Natural killer cell (primary cell): ENCODE results near the gene GGPS1. TPM values are rescaled to one million over a fixed set of nuclear protein-coding genes. Genes with fewer than 3 reads are reported as not detected.
"Not testable (repeated sequence)": the region's sequence is repeated elsewhere in the genome, so short reads cannot be mapped to it uniquely, and the experiment has no call there.

Experiments
- ATAC-seq, 3 donors: fragments of 150-1000 bp in 2 of 3; fragments of 200-7000 bp in 1 of 3; cut with Tn5 transposase; 1 replicate in 1 of 3; 2 replicates in 2 of 3; pipeline ENCODE4 v1.10.0; 2021; ENCODE audit warnings: mild to moderate bottlenecking in 2 of 3, moderate library complexity in 2 of 3
- DNase-seq, 2 donors: peaks; one replicate each; pipeline versions ENCODE4 v3.0.0 to v3.0.0-alpha.2; 2013 to 2021; ENCODE audit warnings: mixed read lengths in 1 of 2
- H3K27ac ChIP-seq: one replicate; pipeline ENCODE4 v1.5.1; 2013; ENCODE audit warnings: mild to moderate bottlenecking, low read length
- H3K27me3 ChIP-seq: one replicate; pipeline ENCODE4 v1.6.1; 2013; ENCODE audit warnings: low read length; ENCODE audit not compliant: control insufficient read depth, insufficient read depth
- H3K36me3 ChIP-seq: one replicate; pipeline ENCODE4 v1.6.1; 2013; ENCODE audit warnings: low read length; ENCODE audit not compliant: control insufficient read depth, insufficient read depth
- H3K4me1 ChIP-seq: one replicate; pipeline ENCODE4 v1.6.1; 2013; ENCODE audit warnings: low read length; ENCODE audit not compliant: control insufficient read depth, insufficient read depth
- H3K4me3 ChIP-seq: one replicate; pipeline ENCODE4 v1.5.1; 2013; ENCODE audit warnings: low read length
- H3K9me3 ChIP-seq: one replicate; pipeline ENCODE4 v1.6.1; 2013; ENCODE audit warnings: low read length; ENCODE audit not compliant: control insufficient read depth, insufficient read depth
- H3K27ac Mint-ChIP-seq, 2 donors: one replicate each; pipeline ENCODE4 v1.8.0; 2022; ENCODE audit warnings: mild to moderate bottlenecking in 2 of 2, mixed read lengths in 2 of 2, moderate library complexity in 1 of 2
- H3K27me3 Mint-ChIP-seq, 2 donors: one replicate each; pipeline ENCODE4 v1.8.0; 2022; ENCODE audit warnings: low read depth in 2 of 2, mixed read lengths in 2 of 2
- H3K36me3 Mint-ChIP-seq: one replicate; pipeline ENCODE4 v1.8.0; 2022; ENCODE audit warnings: mixed read lengths
- H3K4me1 Mint-ChIP-seq, 2 donors: one replicate each; pipeline ENCODE4 v1.8.0; 2022; ENCODE audit warnings: mixed read lengths in 2 of 2
- H3K4me3 Mint-ChIP-seq: one replicate; pipeline ENCODE4 v1.8.0; 2022; ENCODE audit warnings: mild to moderate bottlenecking, moderate library complexity, mixed read lengths
- H3K9me3 Mint-ChIP-seq, 2 donors: one replicate each; pipeline ENCODE4 v1.8.0; 2022; ENCODE audit warnings: mixed read lengths in 2 of 2
- CTCF ChIP-seq: fragments of 200-600 bp; IDR thresholded peaks from one replicate; pipeline ENCODE4 v1.8.0; 2022; ENCODE audit warnings: antibody characterized with exemption
- WGBS: methylation state at CpG from one replicate; pipeline ENCODE4 v1.1.7; 2013; ENCODE audit warnings: missing lambda C conversion rate; ENCODE audit not compliant: insufficient coverage; 5-methylcytosine and 5-hydroxymethylcytosine counted together
- intact Hi-C: fragments of 100-400 bp; cut with micrococcal nuclease; formaldehyde crosslinking; loops from one replicate; pipeline ENCODE4 v1.14.2; 2022
- total RNA-seq, 4 donors: library from RNA; stranded (reverse); fragments of 120-200 nt in 1 of 4; gene quantifications; one replicate each; pipeline versions ENCODE4 v1.2.3 to v1.2.4, GENCODE V29; 2013 to 2022

The GGPS1 gene
- total RNA-seq, 3 donors from 2014 or later (not counting 1 experiment from before 2014, with no cell fraction given), result 18.7 to 26.0 (median 23.9) TPM

GRCh38 chr1:235351898-235352297 lies 23.5 kb downstream of the GGPS1 start:
- H3K27me3 Mint-ChIP-seq, result peaks cover 0 to 4% of the 10 kb centered on the region in 2 donors
- intact Hi-C loops, result no loop called here
- ATAC-seq (no peak), DNase-seq (no peak)
- H3K4me3 Mint-ChIP-seq, result no peak overlapping the region
- no peaks in the 10 kb centered on the region for H3K9me3 Mint-ChIP-seq
- Histone ChIP-seq H3K4me3 (no peak overlapping the region), H3K27me3 (no peaks in the 10 kb centered on the region), H3K27ac (no peak overlapping the region), H3K36me3 (no peaks in the 10 kb centered on the region), H3K9me3 (no peaks in the 10 kb centered on the region), H3K4me1 (no peaks in the 10 kb centered on the region)
- H3K4me1 Mint-ChIP-seq, result no peaks in the 10 kb centered on the region
- no peak overlapping the region for H3K27ac Mint-ChIP-seq
- TF ChIP-seq CTCF, result no peak
- H3K36me3 Mint-ChIP-seq, result no peaks in the 10 kb centered on the region
- 79% methylated on average over 3 of the region's 3 CpGs for WGBS

- no peak overlapping the region for H3K27ac ChIP-seq
- DNase-seq, result no peak
- no peaks in the 10 kb centered on the region for H3K36me3 Mint-ChIP-seq
- H3K4me3 Mint-ChIP-seq, result no peak overlapping the region
- no peaks in the 10 kb centered on the region for H3K4me1 Mint-ChIP-seq
- no peaks in the 10 kb centered on the region for H3K9me3 ChIP-seq
- ATAC-seq, result no peak
- H3K9me3 Mint-ChIP-seq, result no peaks in the 10 kb centered on the region
- TF ChIP-seq CTCF, result no peak
- intact Hi-C loops, result no loop called here
- H3K4me3 ChIP-seq, result no peak overlapping the region
- no peaks in the 10 kb centered on the region for H3K27me3 ChIP-seq
- H3K27ac Mint-ChIP-seq, result no peak overlapping the region
- no peaks in the 10 kb centered on the region for H3K4me1 ChIP-seq
- peaks cover 0 to 4% of the 10 kb centered on the region in 2 donors for H3K27me3 Mint-ChIP-seq
- 93% methylated on average over 10 of the region's 11 CpGs for WGBS
- no peaks in the 10 kb centered on the region for H3K36me3 ChIP-seq
These were observed 29.4 kb downstream of the GGPS1 start for GRCh38 chr1:235357485-235358373.

- H3K36me3 ChIP-seq, result no peaks in the 10 kb centered on the region
- no peak for TF ChIP-seq CTCF
- H3K9me3 ChIP-seq, result no peaks in the 10 kb centered on the region
- 91% methylated on average over 3 of the region's 3 CpGs for WGBS
- Mint-ChIP-seq H3K4me1 (no peaks in the 10 kb centered on the region), H3K4me3 (no peak overlapping the region), H3K27ac (no peak overlapping the region), H3K27me3 (peaks cover 0 to 4% of the 10 kb centered on the region in 2 donors), H3K36me3 (no peaks in the 10 kb centered on the region), H3K9me3 (no peaks in the 10 kb centered on the region)
- intact Hi-C loops, result no loop called here
- no peak overlapping the region for H3K4me3 ChIP-seq
- DNase-seq, result no peak
- no peak for ATAC-seq
- no peaks in the 10 kb centered on the region for H3K4me1 ChIP-seq
- no peaks in the 10 kb centered on the region for H3K27me3 ChIP-seq
- H3K27ac ChIP-seq, result no peak overlapping the region
These were observed 30.5 kb downstream of the GGPS1 start for GRCh38 chr1:235358899-235359298.

DNA sequence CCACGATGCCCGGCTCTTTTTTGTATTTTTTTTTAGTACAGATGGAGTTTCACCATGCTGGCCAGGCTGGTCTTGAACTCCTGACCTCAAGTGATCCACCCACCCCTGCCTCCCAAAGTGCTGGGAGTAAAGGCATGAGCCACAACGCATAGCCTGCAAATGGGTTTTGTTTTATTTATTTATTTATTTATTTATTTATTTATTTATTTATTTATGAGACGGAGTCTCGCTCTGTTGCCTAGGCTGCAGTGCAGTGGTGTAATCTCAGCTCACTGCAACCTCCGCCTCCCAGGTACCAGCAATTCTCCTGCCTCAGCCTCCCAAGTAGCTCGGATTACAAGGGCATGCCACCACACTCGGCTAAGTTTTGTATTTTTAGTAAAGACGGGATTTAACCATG lies 35.8 kb downstream of the GGPS1 start:
- H3K36me3 Mint-ChIP-seq, H3K4me1 ChIP-seq, DNase-seq, H3K9me3 ChIP-seq, H3K4me3 ChIP-seq, H3K9me3 Mint-ChIP-seq, H3K27me3 Mint-ChIP-seq, H3K27ac Mint-ChIP-seq, H3K36me3 ChIP-seq, H3K27me3 ChIP-seq, ATAC-seq, H3K27ac ChIP-seq, intact Hi-C loops, H3K4me3 Mint-ChIP-seq: not testable (repeated sequence)
- 95% methylated on average over 7 of the region's 9 CpGs for WGBS
- peaks cover 14 to 20% of the 10 kb centered on the region in 2 donors for H3K4me1 Mint-ChIP-seq
